GM23338 (cell line): ENCODE results near the gene DNAH9. TPM values are rescaled to one million over a fixed set of nuclear protein-coding genes. Genes with fewer than 3 reads are reported as not detected.

Experiments used
- ATAC-seq: fragments of 200-7000 bp; cut with Tn5 transposase; 3 replicates; pipeline ENCODE4 v1.9.1; 2020
- DNase-seq: peaks from one replicate; pipeline ENCODE4 v3.0.0-alpha.2; 2015; ENCODE audit warnings: low spot score
- H2AFZ ChIP-seq: fragments of 200-600 bp; sonication (generic); 2 replicates; pipeline ENCODE4 v1.8.0; 2016; ENCODE audit warnings: antibody characterized with exemption, mild to moderate bottlenecking, moderate library complexity
- H3F3A ChIP-seq: fragments of 200-600 bp; sonication (generic); replicated peaks from 2 replicates; pipeline ENCODE4 v1.8.0; 2017; ENCODE audit warnings: antibody characterized with exemption, mixed run types, low read depth
- H3K27ac ChIP-seq: fragments of 200-600 bp; sonication (generic); 2 replicates; pipeline ENCODE4 v1.6.1; 2016; ENCODE audit warnings: low read depth
- H3K27me3 ChIP-seq: fragments of 200-600 bp; sonication (generic); 2 replicates; pipeline ENCODE4 v1.8.0; 2016; ENCODE audit warnings: mild to moderate bottlenecking, mixed run types, moderate library complexity; ENCODE audit not compliant: insufficient read depth
- H3K36me3 ChIP-seq: fragments of 200-600 bp; sonication (generic); 2 replicates; pipeline ENCODE4 v1.8.0; 2016; ENCODE audit warnings: mild to moderate bottlenecking; ENCODE audit not compliant: insufficient read depth
- H3K4me1 ChIP-seq: fragments of 200-600 bp; sonication (generic); 2 replicates; pipeline ENCODE4 v1.8.0; 2016; ENCODE audit warnings: mild to moderate bottlenecking, moderate library complexity; ENCODE audit not compliant: insufficient read depth
- H3K4me2 ChIP-seq: fragments of 200-600 bp; sonication (generic); 2 replicates; pipeline ENCODE4 v1.7.1; 2017; ENCODE audit warnings: mixed run types
- H3K4me3 ChIP-seq: fragments of 200-600 bp; sonication (generic); 2 replicates; pipeline ENCODE4 v1.6.1; 2016; ENCODE audit warnings: mixed run types
- H3K79me2 ChIP-seq: fragments of 200-600 bp; sonication (generic); replicated peaks from 2 replicates; pipeline ENCODE4 v1.8.0; 2017; ENCODE audit warnings: mild to moderate bottlenecking; ENCODE audit not compliant: insufficient read depth
- H3K9me2 ChIP-seq: fragments of 200-600 bp; sonication (generic); 2 replicates; pipeline ENCODE4 v1.8.0; 2017; ENCODE audit not compliant: insufficient read depth
- H4K20me1 ChIP-seq: fragments of 200-600 bp; sonication (generic); replicated peaks from 2 replicates; pipeline ENCODE4 v1.8.0; 2017; ENCODE audit warnings: mild to moderate bottlenecking; ENCODE audit not compliant: insufficient read depth
- H3K27ac Mint-ChIP-seq: 2 replicates; pipeline ENCODE4 v1.8.0; 2020; ENCODE audit warnings: inconsistent platforms, mild to moderate bottlenecking, moderate library complexity, mixed read lengths
- H3K27me3 Mint-ChIP-seq: 3 replicates; pipeline ENCODE4 v1.8.0; 2022; ENCODE audit warnings: low read depth, mild to moderate bottlenecking, moderate library complexity, mixed read lengths, inconsistent platforms; ENCODE audit not compliant: insufficient read depth, poor library complexity
- H3K36me3 Mint-ChIP-seq: 3 replicates; pipeline ENCODE4 v1.8.0; 2021; ENCODE audit warnings: low read depth, mild to moderate bottlenecking, inconsistent platforms, moderate library complexity, mixed read lengths
- H3K4me1 Mint-ChIP-seq: 3 replicates; pipeline ENCODE4 v1.8.0; 2020; ENCODE audit warnings: mild to moderate bottlenecking, inconsistent platforms, mixed read lengths
- H3K4me3 Mint-ChIP-seq: 3 replicates; pipeline ENCODE4 v1.8.0; 2021; ENCODE audit warnings: moderate library complexity, mild to moderate bottlenecking, inconsistent platforms, mixed read lengths
- H3K9me3 Mint-ChIP-seq: 3 replicates; pipeline ENCODE4 v1.8.0; 2020; ENCODE audit warnings: moderate library complexity, mild to moderate bottlenecking, inconsistent platforms, mixed read lengths
- CREB1 ChIP-seq: fragments of 250-450 bp; sonication (Bioruptor Pico); IDR thresholded peaks from 2 replicates; pipeline ENCODE4 v1.5.0; 2020; ENCODE audit warnings: low read depth, mild to moderate bottlenecking, moderate library complexity
- CTCF ChIP-seq, 2 experiments: fragments of 200-600 bp in 1 of 2; sonication (generic) in 1 of 2; conservative IDR thresholded peaks; 2 replicates each; pipeline versions ENCODE4 v1.5.1 to v1.6.1; 2016 to 2017; ENCODE audit warnings: antibody characterized with exemption in 2 of 2, low read depth in 2 of 2, mild to moderate bottlenecking in 2 of 2, moderate library complexity in 1 of 2
- EZH2phosphoT487 ChIP-seq: fragments of 200-600 bp; sonication (generic); IDR thresholded peaks from one replicate; pipeline ENCODE4 v1.8.1; 2018; ENCODE audit warnings: antibody characterized with exemption; ENCODE audit not compliant: unreplicated experiment
- STAT1 ChIP-seq: IDR thresholded peaks from one replicate; pipeline ENCODE4 v1.6.1; 2016; ENCODE audit warnings: antibody characterized with exemption; ENCODE audit not compliant: unreplicated experiment
- ZNF331 ChIP-seq: fragments of 250-450 bp; sonication (Bioruptor Pico); IDR thresholded peaks from 2 replicates; pipeline ENCODE4 v1.5.0; 2020; ENCODE audit warnings: low read depth, mild to moderate bottlenecking, moderate library complexity
- polyA plus RNA-seq: library from polyadenylated mRNA; unstranded; fragments of >200 nt; fragmentation: Nextera tagmentation; extraction: Ambion mirVana; gene quantifications from 2 replicates; pipeline ENCODE4 v1.2.1, GENCODE V29; 2016
- total RNA-seq: library from RNA; depleted of rRNA; stranded (reverse); fragments of >200 nt; shearing (Covaris generic); gene quantifications from 2 replicates; pipeline ENCODE4 v1.2.3, GENCODE V29; 2014
- TF ChIP-seq, protein P1 (sequence below): IDR thresholded peaks from 2 replicates; pipeline ENCODE4 v1.6.1; 2016; ENCODE audit warnings: antibody characterized with exemption
- TF ChIP-seq, protein P2 (sequence below): fragments of 250-450 bp; sonication (Bioruptor Pico); IDR thresholded peaks from 2 replicates; pipeline ENCODE4 v1.5.0; 2020; ENCODE audit warnings: mild to moderate bottlenecking, moderate library complexity

The DNAH9 gene
- total and polyA plus RNA-seq, 2 experiments from 2014 or later: not detected

GRCh38 chr17:11554042-11554441, 44.2 kb upstream of the DNAH9 start (continued):
- TF ChIP-seq STAT1 (no peak), ZNF331 (no peak)
- TF ChIP-seq, protein P1, sequence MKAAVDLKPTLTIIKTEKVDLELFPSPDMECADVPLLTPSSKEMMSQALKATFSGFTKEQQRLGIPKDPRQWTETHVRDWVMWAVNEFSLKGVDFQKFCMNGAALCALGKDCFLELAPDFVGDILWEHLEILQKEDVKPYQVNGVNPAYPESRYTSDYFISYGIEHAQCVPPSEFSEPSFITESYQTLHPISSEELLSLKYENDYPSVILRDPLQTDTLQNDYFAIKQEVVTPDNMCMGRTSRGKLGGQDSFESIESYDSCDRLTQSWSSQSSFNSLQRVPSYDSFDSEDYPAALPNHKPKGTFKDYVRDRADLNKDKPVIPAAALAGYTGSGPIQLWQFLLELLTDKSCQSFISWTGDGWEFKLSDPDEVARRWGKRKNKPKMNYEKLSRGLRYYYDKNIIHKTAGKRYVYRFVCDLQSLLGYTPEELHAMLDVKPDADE: no peak
- TF ChIP-seq, protein P2, sequence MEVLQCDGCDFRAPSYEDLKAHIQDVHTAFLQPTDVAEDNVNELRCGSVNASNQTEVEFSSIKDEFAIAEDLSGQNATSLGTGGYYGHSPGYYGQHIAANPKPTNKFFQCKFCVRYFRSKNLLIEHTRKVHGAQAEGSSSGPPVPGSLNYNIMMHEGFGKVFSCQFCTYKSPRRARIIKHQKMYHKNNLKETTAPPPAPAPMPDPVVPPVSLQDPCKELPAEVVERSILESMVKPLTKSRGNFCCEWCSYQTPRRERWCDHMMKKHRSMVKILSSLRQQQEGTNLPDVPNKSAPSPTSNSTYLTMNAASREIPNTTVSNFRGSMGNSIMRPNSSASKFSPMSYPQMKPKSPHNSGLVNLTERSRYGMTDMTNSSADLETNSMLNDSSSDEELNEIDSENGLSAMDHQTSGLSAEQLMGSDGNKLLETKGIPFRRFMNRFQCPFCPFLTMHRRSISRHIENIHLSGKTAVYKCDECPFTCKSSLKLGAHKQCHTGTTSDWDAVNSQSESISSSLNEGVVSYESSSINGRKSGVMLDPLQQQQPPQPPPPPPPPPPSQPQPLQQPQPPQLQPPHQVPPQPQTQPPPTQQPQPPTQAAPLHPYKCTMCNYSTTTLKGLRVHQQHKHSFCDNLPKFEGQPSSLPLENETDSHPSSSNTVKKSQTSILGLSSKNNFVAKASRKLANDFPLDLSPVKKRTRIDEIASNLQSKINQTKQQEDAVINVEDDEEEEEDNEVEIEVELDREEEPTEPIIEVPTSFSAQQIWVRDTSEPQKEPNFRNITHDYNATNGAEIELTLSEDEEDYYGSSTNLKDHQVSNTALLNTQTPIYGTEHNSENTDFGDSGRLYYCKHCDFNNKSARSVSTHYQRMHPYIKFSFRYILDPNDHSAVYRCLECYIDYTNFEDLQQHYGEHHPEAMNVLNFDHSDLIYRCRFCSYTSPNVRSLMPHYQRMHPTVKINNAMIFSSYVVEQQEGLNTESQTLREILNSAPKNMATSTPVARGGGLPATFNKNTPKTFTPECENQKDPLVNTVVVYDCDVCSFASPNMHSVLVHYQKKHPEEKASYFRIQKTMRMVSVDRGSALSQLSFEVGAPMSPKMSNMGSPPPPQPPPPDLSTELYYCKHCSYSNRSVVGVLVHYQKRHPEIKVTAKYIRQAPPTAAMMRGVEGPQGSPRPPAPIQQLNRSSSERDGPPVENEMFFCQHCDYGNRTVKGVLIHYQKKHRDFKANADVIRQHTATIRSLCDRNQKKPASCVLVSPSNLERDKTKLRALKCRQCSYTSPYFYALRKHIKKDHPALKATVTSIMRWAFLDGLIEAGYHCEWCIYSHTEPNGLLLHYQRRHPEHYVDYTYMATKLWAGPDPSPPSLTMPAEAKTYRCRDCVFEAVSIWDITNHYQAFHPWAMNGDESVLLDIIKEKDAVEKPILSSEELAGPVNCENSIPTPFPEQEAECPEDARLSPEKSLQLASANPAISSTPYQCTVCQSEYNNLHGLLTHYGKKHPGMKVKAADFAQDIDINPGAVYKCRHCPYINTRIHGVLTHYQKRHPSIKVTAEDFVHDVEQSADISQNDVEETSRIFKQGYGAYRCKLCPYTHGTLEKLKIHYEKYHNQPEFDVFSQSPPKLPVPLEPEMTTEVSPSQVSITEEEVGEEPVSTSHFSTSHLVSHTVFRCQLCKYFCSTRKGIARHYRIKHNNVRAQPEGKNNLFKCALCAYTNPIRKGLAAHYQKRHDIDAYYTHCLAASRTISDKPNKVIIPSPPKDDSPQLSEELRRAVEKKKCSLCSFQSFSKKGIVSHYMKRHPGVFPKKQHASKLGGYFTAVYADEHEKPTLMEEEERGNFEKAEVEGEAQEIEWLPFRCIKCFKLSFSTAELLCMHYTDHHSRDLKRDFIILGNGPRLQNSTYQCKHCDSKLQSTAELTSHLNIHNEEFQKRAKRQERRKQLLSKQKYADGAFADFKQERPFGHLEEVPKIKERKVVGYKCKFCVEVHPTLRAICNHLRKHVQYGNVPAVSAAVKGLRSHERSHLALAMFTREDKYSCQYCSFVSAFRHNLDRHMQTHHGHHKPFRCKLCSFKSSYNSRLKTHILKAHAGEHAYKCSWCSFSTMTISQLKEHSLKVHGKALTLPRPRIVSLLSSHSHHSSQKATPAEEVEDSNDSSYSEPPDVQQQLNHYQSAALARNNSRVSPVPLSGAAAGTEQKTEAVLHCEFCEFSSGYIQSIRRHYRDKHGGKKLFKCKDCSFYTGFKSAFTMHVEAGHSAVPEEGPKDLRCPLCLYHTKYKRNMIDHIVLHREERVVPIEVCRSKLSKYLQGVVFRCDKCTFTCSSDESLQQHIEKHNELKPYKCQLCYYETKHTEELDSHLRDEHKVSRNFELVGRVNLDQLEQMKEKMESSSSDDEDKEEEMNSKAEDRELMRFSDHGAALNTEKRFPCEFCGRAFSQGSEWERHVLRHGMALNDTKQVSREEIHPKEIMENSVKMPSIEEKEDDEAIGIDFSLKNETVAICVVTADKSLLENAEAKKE (CRISPR knock-in tag): no peak

- no peak for ATAC-seq
- Mint-ChIP-seq H3K27ac (no peak overlapping the region), H3K4me3 (no peak overlapping the region), H3K4me1 (no peaks in the 10 kb centered on the region), H3K27me3 (peaks cover 2% of the 10 kb centered on the region), H3K36me3 (peaks cover 53% of the 10 kb centered on the region), H3K9me3 (peaks cover 98% of the 10 kb centered on the region)
- Histone ChIP-seq H3F3A (no peaks in the 10 kb centered on the region), H2AFZ (no peak overlapping the region), H3K4me2 (no peak overlapping the region), H3K9me2 (no peaks in the 10 kb centered on the region), H3K79me2 (no peaks in the 10 kb centered on the region), H3K27me3 (no peaks in the 10 kb centered on the region), H3K36me3 (no peaks in the 10 kb centered on the region), H3K27ac (no peak overlapping the region), H3K4me1 (no peaks in the 10 kb centered on the region), H4K20me1 (no peaks in the 10 kb centered on the region), H3K4me3 (no peak overlapping the region)
- no peak for DNase-seq
- TF ChIP-seq EZH2phosphoT487 (no peak), STAT1 (no peak), CTCF (conservative IDR thresholded peaks at IDR 0.05; ENCODE audit: low read depth in 2 of 2) (no peak), CREB1 (CRISPR knock-in tag) (no peak)
- TF ChIP-seq, protein P1: no peak
Observed at GRCh38 chr17:11554542-11554941, 43.7 kb upstream of the DNAH9 start.
